Activated CD4-positive, alpha-beta T cell treated with anti-CD3 and anti-CD28 coated beads for 36 hours (primary cell): ENCODE results near the gene IRF4. TPM values are rescaled to one million over a fixed set of nuclear protein-coding genes. Genes with fewer than 3 reads are reported as not detected.
A peak's percentile ranks its signal among the peaks of the same experiment; 100 is the strongest.

Experiments used
- ATAC-seq: fragments of 200-7000 bp; cut with Tn5 transposase; one replicate; pipeline ENCODE4 v1.10.0; 2021; ENCODE audit warnings: mild to moderate bottlenecking, moderate library complexity
- CTCF ChIA-PET: fragments of 350-600 bp; sonication (Branson Sonifier 250); formaldehyde crosslinking; loops from one replicate; lab custom pipeline; 2021; ENCODE audit warnings: antibody characterized with exemption; lab: Charles Lee
- POLR2A ChIA-PET: fragments of 350-600 bp; sonication (Branson Sonifier 250); formaldehyde crosslinking; loops from one replicate; lab custom pipeline; 2021; ENCODE audit warnings: antibody characterized with exemption, inconsistent platforms; lab: Charles Lee
- DNase-seq: peaks from one replicate; pipeline ENCODE4 v3.0.0-alpha.2; 2020
- H3K27ac Mint-ChIP-seq: one replicate; pipeline ENCODE4 v1.8.0; 2021; ENCODE audit warnings: mixed read lengths
- H3K27me3 Mint-ChIP-seq: one replicate; pipeline ENCODE4 v1.8.0; 2021; ENCODE audit warnings: mixed read lengths
- H3K36me3 Mint-ChIP-seq: one replicate; pipeline ENCODE4 v1.8.0; 2021; ENCODE audit warnings: low read depth, mixed read lengths
- H3K4me1 Mint-ChIP-seq: one replicate; pipeline ENCODE4 v1.8.0; 2021; ENCODE audit warnings: mixed read lengths
- H3K4me3 Mint-ChIP-seq: one replicate; pipeline ENCODE4 v1.8.0; 2021; ENCODE audit warnings: mild to moderate bottlenecking, moderate library complexity, mixed read lengths
- H3K9me3 Mint-ChIP-seq: one replicate; pipeline ENCODE4 v1.8.0; 2021; ENCODE audit warnings: low read depth, mixed read lengths
- intact Hi-C, 2 experiments: fragments of 100-400 bp; cut with DNase I in 1 of 2; cut with micrococcal nuclease in 1 of 2; formaldehyde crosslinking; loops; one replicate each; pipeline versions ENCODE4 v1.14.2 to v1.15.1; 2022 to 2024; cut with DNase I, micrococcal nuclease
- total RNA-seq, 2 experiments: library from RNA; stranded (reverse); gene quantifications; one replicate each; pipeline ENCODE4 v1.2.3, GENCODE V29; 2021

IRF4 gene
- 100 to 1,000 TPM; 601 to 617 TPM for total RNA-seq

DNA sequence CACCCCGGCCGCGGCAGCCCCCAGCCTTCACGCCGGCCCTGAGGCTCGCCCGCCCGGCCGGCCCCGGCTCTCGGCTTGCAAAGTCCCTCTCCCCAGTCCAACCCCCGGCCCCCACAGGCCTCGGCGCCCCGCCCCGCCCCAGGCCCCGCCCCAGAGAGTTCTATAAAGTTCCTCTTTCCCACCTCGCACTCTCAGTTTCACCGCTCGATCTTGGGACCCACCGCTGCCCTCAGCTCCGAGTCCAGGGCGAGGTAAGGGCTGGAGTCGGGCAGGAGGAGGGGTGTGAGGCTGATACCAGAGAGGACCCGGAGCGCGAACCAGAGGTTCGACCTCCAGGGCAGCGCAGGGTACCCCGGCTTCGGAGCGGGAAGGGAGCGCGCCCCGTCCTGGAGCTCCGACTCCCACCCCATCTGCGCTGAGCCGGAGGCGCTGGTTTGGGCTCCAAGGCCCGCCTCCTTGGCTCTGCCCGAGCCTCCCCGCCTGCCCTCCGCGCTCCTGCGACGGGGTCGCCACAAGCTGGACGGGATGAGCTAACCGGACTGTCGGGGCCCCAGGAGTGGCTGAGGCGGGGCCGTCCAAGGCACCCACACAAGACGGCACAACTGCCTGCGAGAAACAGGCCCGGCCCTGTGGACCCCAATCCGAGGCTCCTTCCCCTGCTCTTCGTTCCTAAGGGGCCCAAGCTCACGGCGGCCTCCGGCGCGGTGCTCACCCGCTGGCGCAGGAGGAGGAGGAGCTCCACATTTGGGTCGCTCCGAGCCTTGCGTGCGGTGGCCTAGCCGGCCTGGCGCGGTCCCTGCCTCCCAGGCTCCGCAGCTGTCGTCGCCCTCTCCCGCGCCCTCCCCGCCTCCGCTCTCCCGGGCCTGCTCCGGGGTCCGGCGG, at the start of gene IRF4:
IRF4 (plus strand) TSS at position 194 of the 882 bp plus-strand sequence. CDS start 1,401 bp downstream, outside the sequence.
- H3K9me3 Mint-ChIP-seq, result no peaks in the 10 kb centered on the region
- peak within 1 kb of the TSS; percentile 98 for H3K27ac Mint-ChIP-seq
- intact Hi-C loops, result loop anchor here (1.0 to 5.0 kb wide), 11 partner anchors 55 to 991 kb away; partner anchors contain the start of gene DUSP22 (in 2 of the 2)
- H3K4me3 Mint-ChIP-seq, result peak within 1 kb of the TSS; percentile 94
- POLR2A ChIA-PET, result interaction anchor here (0.5 to 7.5 kb wide), 25 partner anchors 11 to 207 kb away, joined by 3 to 121 read pairs (median 6); no protein-coding TSS in a partner anchor
- H3K36me3 Mint-ChIP-seq, result peaks cover 42% of the 10 kb centered on the region
- H3K27me3 Mint-ChIP-seq, result peaks cover 3% of the 10 kb centered on the region
- DNase-seq (peak; percentile 87), ATAC-seq (peak; percentile 52)
- H3K4me1 Mint-ChIP-seq, result peaks cover 48% of the 10 kb centered on the region
- CTCF ChIA-PET, result interaction anchor here (0.6 to 2.6 kb wide), 15 partner anchors 8 to 330 kb away, joined by 3 to 18 read pairs (median 3); no protein-coding TSS in a partner anchor

GRCh38 chr6:341914-342831, 49.4 kb upstream of the IRF4 start:
- Mint-ChIP-seq H3K27me3 (no peaks in the 10 kb centered on the region), H3K9me3 (no peaks in the 10 kb centered on the region), H3K4me1 (peaks cover 38% of the 10 kb centered on the region), H3K36me3 (peaks cover 12% of the 10 kb centered on the region), H3K27ac (no peak overlapping the region), H3K4me3 (no peak overlapping the region)
- POLR2A ChIA-PET, result no interaction called here
- DNase-seq (no peak), ATAC-seq (no peak)
- CTCF ChIA-PET, result interaction anchor here (0.6 kb wide), 1 partner anchor 251 kb away, joined by 3 read pairs; no protein-coding TSS in a partner anchor
- intact Hi-C loops, result no loop called here

DNA sequence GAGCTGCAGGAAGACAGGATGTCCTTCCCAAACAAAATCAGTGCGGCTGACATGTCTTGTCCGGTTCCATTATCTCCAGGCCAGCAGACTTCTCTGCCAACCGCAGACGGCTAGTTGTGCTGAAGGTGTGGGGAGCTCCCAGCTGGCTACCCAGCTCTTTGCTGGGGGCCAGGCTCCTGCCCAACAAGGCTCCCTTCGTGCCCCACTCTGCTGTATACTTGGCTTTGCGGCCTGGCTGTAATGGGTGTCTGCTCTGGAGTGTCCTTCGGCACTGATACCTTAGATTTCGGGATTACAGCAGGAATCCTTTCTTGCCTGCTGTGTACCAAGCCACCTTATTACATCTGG, 48.7 kb upstream of the IRF4 start:
- Mint-ChIP-seq H3K4me1 (peaks cover 32% of the 10 kb centered on the region), H3K36me3 (peaks cover 15% of the 10 kb centered on the region), H3K4me3 (no peak overlapping the region), H3K27ac (no peak overlapping the region), H3K27me3 (no peaks in the 10 kb centered on the region), H3K9me3 (no peaks in the 10 kb centered on the region)
- ChIA-PET CTCF (interaction anchor here (0.6 kb wide), 1 partner anchor 250 kb away, joined by 3 read pairs; no protein-coding TSS in a partner anchor), POLR2A (no interaction called here)
- no peak for ATAC-seq
- DNase-seq, result no peak
- intact Hi-C loops, result no loop called here

DNA sequence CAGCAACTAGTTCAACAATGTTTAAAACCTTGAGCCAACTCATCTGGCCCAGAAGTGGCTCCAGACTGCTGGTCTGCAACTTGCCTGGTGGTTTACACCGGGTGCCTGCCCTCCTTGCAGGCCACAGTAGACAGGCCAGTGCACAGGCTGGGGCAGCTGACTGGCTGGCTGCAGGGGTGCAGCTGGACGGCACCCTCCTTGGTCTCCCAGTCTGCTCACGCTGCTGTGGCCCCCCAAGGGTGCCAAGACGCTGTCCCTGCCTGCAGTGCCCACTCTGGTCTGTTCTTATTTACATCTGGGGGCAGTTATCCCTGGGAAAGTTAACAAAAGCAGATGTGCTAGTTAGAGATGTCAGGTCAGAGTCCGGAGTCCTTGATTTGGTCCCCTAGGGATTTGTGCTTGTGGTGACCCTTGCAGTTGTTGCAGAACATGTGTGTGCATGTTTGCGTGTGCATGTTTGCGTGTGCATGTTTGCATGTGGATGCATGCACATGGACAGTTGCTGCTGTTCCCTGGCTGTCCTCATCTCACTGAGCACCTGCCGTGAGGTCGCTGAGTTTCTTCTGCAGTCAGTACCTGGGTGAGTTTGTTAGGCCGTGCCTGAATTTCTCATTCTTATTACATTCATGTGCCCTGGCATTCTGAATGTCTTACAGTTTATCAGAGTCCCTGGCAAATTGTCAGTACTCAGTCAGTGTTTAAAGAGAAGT, 48.2 kb upstream of the IRF4 start:
- peaks cover 27% of the 10 kb centered on the region for H3K4me1 Mint-ChIP-seq
- POLR2A ChIA-PET, result no interaction called here
- H3K27ac Mint-ChIP-seq, result no peak overlapping the region
- DNase-seq, result no peak
- ATAC-seq, result no peak
- peaks cover 12% of the 10 kb centered on the region for H3K36me3 Mint-ChIP-seq
- CTCF ChIA-PET, result no interaction called here
- H3K27me3 Mint-ChIP-seq, result no peaks in the 10 kb centered on the region
- intact Hi-C loops, result no loop called here
- no peaks in the 10 kb centered on the region for H3K9me3 Mint-ChIP-seq
- H3K4me3 Mint-ChIP-seq, result no peak overlapping the region

DNA sequence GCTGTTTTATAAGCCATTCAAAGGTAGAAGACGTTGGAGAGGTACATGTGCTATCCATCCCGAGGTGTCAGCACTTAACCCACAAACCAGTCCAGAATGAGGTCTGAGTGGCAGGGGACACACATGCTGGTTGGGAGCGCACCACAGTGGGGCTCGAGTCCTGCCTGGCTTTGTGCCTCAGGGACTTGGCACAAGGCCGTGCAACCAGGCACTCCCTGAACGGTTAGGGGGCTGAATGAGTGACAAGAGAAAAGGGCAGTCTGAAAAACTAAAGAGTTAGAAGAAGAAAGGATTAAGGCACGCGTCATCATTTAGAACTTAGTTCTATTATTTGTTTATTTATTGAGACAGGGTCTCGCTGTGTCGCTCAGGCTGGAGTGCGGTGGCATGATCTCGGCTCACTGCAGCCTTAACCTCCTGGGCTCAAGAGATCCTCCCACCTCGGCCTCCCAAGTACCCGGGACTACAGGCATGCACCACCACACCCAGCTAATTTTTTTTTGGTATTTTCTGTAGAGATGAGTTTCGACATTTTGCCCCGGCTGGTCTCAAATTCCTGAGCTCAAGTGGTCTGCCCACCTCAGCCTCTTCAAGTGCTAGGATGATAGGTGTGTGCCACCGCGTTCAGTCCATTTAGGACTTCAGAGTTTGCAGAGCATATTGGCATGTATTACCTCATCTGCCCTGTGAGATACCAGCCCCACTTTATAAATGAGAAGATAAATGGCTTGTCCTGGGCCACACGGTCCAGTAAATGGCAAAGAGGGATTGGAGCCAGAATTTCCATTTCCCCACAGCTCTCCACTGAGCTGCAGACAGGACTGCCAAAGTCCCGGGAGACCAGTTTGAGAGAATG, 47.4 kb upstream of the IRF4 start:
- DNase-seq (no peak), ATAC-seq (no peak)
- Mint-ChIP-seq H3K27ac (no peak overlapping the region), H3K9me3 (no peaks in the 10 kb centered on the region), H3K36me3 (peaks cover 11% of the 10 kb centered on the region), H3K4me1 (peaks cover 20% of the 10 kb centered on the region), H3K27me3 (no peaks in the 10 kb centered on the region), H3K4me3 (no peak overlapping the region)
- ChIA-PET POLR2A (no interaction called here), CTCF (interaction anchor here (0.8 kb wide), 1 partner anchor 13 kb away, joined by 4 read pairs; no protein-coding TSS in a partner anchor)
- intact Hi-C loops, result no loop called here

DNA sequence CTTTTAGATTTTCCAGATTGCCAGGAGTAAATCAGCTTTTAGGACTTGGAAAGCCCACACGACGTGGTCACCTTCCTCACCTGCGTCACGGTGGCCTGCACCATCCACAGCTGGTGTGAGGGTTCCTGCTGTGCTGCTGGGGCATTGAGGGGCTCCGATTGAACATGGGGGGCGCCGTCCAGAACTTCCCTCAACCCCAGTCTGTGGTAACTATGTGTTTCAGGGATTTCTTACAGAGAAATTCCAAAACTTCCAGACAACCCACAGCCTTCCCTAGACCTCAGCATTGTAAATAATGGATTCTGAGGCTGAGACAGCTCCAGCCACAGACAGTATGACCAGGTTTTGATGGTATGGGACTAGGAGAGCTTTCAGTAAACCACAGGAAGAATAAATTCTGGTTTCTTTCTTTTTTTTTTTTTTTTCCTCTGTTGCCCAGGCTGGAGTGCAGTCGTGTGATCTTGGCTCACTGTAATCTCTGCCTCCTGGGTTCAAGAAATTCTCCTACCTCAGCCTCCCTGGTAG, 46.7 kb upstream of the IRF4 start:
- Mint-ChIP-seq H3K27me3 (no peaks in the 10 kb centered on the region), H3K9me3 (no peaks in the 10 kb centered on the region), H3K27ac (no peak overlapping the region), H3K4me1 (peaks cover 13% of the 10 kb centered on the region), H3K36me3 (peaks cover 17% of the 10 kb centered on the region), H3K4me3 (no peak overlapping the region)
- POLR2A ChIA-PET, result no interaction called here
- ATAC-seq (no peak), DNase-seq (no peak)
- intact Hi-C loops, result no loop called here
- CTCF ChIA-PET, result interaction anchor here (0.8 to 1.8 kb wide), 3 partner anchors 10 to 155 kb away, joined by 4 to 5 read pairs (median 4); no protein-coding TSS in a partner anchor

GRCh38 chr6:345747-346385, 45.7 kb upstream of the IRF4 start:
- no peak overlapping the region for H3K4me3 Mint-ChIP-seq
- no peak for DNase-seq
- POLR2A ChIA-PET, result no interaction called here
- peaks cover 17% of the 10 kb centered on the region for H3K36me3 Mint-ChIP-seq
- no peak overlapping the region for H3K27ac Mint-ChIP-seq
- no peak for ATAC-seq
- intact Hi-C loops, result no loop called here
- peaks cover 5% of the 10 kb centered on the region for H3K4me1 Mint-ChIP-seq
- CTCF ChIA-PET, result interaction anchor here (0.8 to 1.8 kb wide), 2 partner anchors 9 to 60 kb away, joined by 3 to 5 read pairs; no protein-coding TSS in a partner anchor
- H3K27me3 Mint-ChIP-seq, result no peaks in the 10 kb centered on the region
- H3K9me3 Mint-ChIP-seq, result no peaks in the 10 kb centered on the region

GRCh38 chr6:346386-347030, 45.0 kb upstream of the IRF4 start:
- intact Hi-C loops, result no loop called here
- DNase-seq (no peak), ATAC-seq (no peak)
- ChIA-PET POLR2A (no interaction called here), CTCF (interaction anchor here (0.8 to 1.8 kb wide), 2 partner anchors 9 to 60 kb away, joined by 3 to 5 read pairs; no protein-coding TSS in a partner anchor)
- H3K4me1 Mint-ChIP-seq, result peaks cover 3% of the 10 kb centered on the region
- H3K9me3 Mint-ChIP-seq, result no peaks in the 10 kb centered on the region
- no peak overlapping the region for H3K4me3 Mint-ChIP-seq
- H3K27me3 Mint-ChIP-seq, result no peaks in the 10 kb centered on the region
- H3K36me3 Mint-ChIP-seq, result peaks cover 15% of the 10 kb centered on the region
- H3K27ac Mint-ChIP-seq, result no peak overlapping the region

DNA sequence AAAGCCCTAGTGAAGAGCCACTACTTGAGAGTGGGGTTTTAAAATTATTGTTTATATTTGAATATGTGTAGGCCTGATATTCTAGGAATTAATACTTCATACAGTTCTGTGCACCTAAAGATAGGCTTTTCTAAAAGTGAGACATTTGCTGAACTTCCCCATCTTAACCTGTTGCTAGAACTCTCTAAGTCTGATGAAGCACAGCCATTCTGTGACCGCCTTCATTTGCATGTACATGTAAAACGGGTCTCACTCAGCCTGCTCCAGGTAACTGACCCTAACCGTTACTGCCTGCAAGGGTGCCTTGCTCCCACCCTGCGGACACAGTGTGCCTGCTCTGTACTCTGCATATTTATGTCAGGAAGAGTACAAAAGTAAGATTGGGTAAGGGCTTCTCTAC, 44.3 kb upstream of the IRF4 start:
- Mint-ChIP-seq H3K4me3 (no peak overlapping the region), H3K27me3 (no peaks in the 10 kb centered on the region)
- POLR2A ChIA-PET, result no interaction called here

More for the DNA sequence above, 44.3 kb upstream of the IRF4 start:
- Mint-ChIP-seq H3K36me3 (peaks cover 15% of the 10 kb centered on the region), H3K4me1 (no peaks in the 10 kb centered on the region), H3K9me3 (no peaks in the 10 kb centered on the region), H3K27ac (no peak overlapping the region)
- CTCF ChIA-PET, result no interaction called here
- ATAC-seq, result no peak
- intact Hi-C loops, result no loop called here
- no peak for DNase-seq
